Mucosa of stomach (tissue), 1 donor: ENCODE measurements around the gene INPP4A.

ENCODE experiments used
- H3K27me3 ChIP-seq: one replicate; pipeline ENCODE4 v1.7.0; 2013; ENCODE audit warnings: mild to moderate bottlenecking, low read length; ENCODE audit not compliant: control insufficient read depth, insufficient read depth
- H3K36me3 ChIP-seq: one replicate; pipeline ENCODE4 v1.7.0; 2013; ENCODE audit warnings: low read length; ENCODE audit not compliant: control insufficient read depth, insufficient read depth
- H3K4me1 ChIP-seq: one replicate; pipeline ENCODE4 v1.7.0; 2013; ENCODE audit warnings: mild to moderate bottlenecking, low read length; ENCODE audit not compliant: control insufficient read depth, insufficient read depth
- H3K4me3 ChIP-seq: one replicate; pipeline ENCODE4 v1.7.0; 2013; ENCODE audit warnings: low read length
- H3K9ac ChIP-seq: one replicate; pipeline ENCODE4 v1.7.0; 2013; ENCODE audit warnings: mild to moderate bottlenecking, low read length, moderate library complexity
- H3K9me3 ChIP-seq: one replicate; pipeline ENCODE4 v1.7.0; 2013; ENCODE audit warnings: mild to moderate bottlenecking, low read length, moderate library complexity; ENCODE audit not compliant: control insufficient read depth
- donor health status: Pancreatic carcinoma.

The INPP4A gene

GRCh38 chr2:98464772-98465310, 20.2 kb downstream of the INPP4A start:
- Histone ChIP-seq H3K9ac (no peak overlapping the region), H3K4me3 (no peak overlapping the region), H3K27me3 (no peaks in the 10 kb centered on the region), H3K36me3 (no peaks in the 10 kb centered on the region), H3K9me3 (no peaks in the 10 kb centered on the region), H3K4me1 (peaks cover 17% of the 10 kb centered on the region)

GRCh38 chr2:98465456-98466226, 21.0 kb downstream of the INPP4A start:
- H3K9ac ChIP-seq = no peak overlapping the region
- no peaks in the 10 kb centered on the region for H3K36me3 ChIP-seq
- H3K4me1 ChIP-seq = peaks cover 12% of the 10 kb centered on the region

GRCh38 chr2:98467082-98467536, 22.5 kb downstream of the INPP4A start:
- no peak overlapping the region for H3K4me3 ChIP-seq
- H3K9me3 ChIP-seq = no peaks in the 10 kb centered on the region
- no peaks in the 10 kb centered on the region for H3K27me3 ChIP-seq
- H3K9ac ChIP-seq = no peak overlapping the region
- H3K36me3 ChIP-seq = no peaks in the 10 kb centered on the region
- H3K4me1 ChIP-seq = peaks cover 18% of the 10 kb centered on the region

More at GRCh38 chr2:98465456-98466226, 21.0 kb downstream of the INPP4A start:
- Histone ChIP-seq H3K9me3 (no peaks in the 10 kb centered on the region), H3K27me3 (no peaks in the 10 kb centered on the region), H3K4me3 (no peak overlapping the region)

GRCh38 chr2:98467652-98468051, 23.0 kb downstream of the INPP4A start:
- H3K9ac ChIP-seq = no peak overlapping the region
- H3K4me3 ChIP-seq = no peak overlapping the region
- H3K9me3 ChIP-seq = no peaks in the 10 kb centered on the region
- H3K36me3 ChIP-seq = no peaks in the 10 kb centered on the region
- H3K4me1 ChIP-seq = peaks cover 22% of the 10 kb centered on the region
- no peaks in the 10 kb centered on the region for H3K27me3 ChIP-seq

GRCh38 chr2:98468621-98469236, 24.1 kb downstream of the INPP4A start:
- Histone ChIP-seq H3K4me1 (peaks cover 26% of the 10 kb centered on the region), H3K9ac (no peak overlapping the region), H3K36me3 (no peaks in the 10 kb centered on the region), H3K9me3 (no peaks in the 10 kb centered on the region), H3K4me3 (no peak overlapping the region), H3K27me3 (no peaks in the 10 kb centered on the region)

- H3K4me3 ChIP-seq = no peak overlapping the region
- no peaks in the 10 kb centered on the region for H3K9me3 ChIP-seq
- no peak overlapping the region for H3K9ac ChIP-seq
- H3K36me3 ChIP-seq = no peaks in the 10 kb centered on the region
- no peaks in the 10 kb centered on the region for H3K27me3 ChIP-seq
- H3K4me1 ChIP-seq = peaks cover 28% of the 10 kb centered on the region
Measured at GRCh38 chr2:98469862-98470544, 25.3 kb downstream of the INPP4A start.

- H3K36me3 ChIP-seq = no peaks in the 10 kb centered on the region
- no peak overlapping the region for H3K4me3 ChIP-seq
- no peaks in the 10 kb centered on the region for H3K9me3 ChIP-seq
- H3K27me3 ChIP-seq = no peaks in the 10 kb centered on the region
- H3K4me1 ChIP-seq = peaks cover 28% of the 10 kb centered on the region
- no peak overlapping the region for H3K9ac ChIP-seq
Measured at GRCh38 chr2:98470851-98471255, 26.2 kb downstream of the INPP4A start.

- H3K4me1 ChIP-seq = peaks cover 28% of the 10 kb centered on the region
Measured at GRCh38 chr2:98471402-98472131, 26.9 kb downstream of the INPP4A start.

GRCh38 chr2:98472132-98472650, 27.5 kb downstream of the INPP4A start:
- peaks cover 28% of the 10 kb centered on the region for H3K4me1 ChIP-seq
- no peaks in the 10 kb centered on the region for H3K36me3 ChIP-seq
- H3K9me3 ChIP-seq = no peaks in the 10 kb centered on the region
- H3K9ac ChIP-seq = no peak overlapping the region
- no peaks in the 10 kb centered on the region for H3K27me3 ChIP-seq
- H3K4me3 ChIP-seq = no peak overlapping the region

More at GRCh38 chr2:98471402-98472131, 26.9 kb downstream of the INPP4A start:
- Histone ChIP-seq H3K36me3 (no peaks in the 10 kb centered on the region), H3K4me3 (no peak overlapping the region), H3K27me3 (no peaks in the 10 kb centered on the region), H3K9ac (no peak overlapping the region), H3K9me3 (no peaks in the 10 kb centered on the region)

- Histone ChIP-seq H3K9ac (no peak overlapping the region), H3K27me3 (no peaks in the 10 kb centered on the region), H3K36me3 (no peaks in the 10 kb centered on the region), H3K9me3 (no peaks in the 10 kb centered on the region), H3K4me1 (peaks cover 28% of the 10 kb centered on the region), H3K4me3 (no peak overlapping the region)
Measured at GRCh38 chr2:98472961-98473746, 28.5 kb downstream of the INPP4A start.
